Nucleus accumbens (tissue), 56 donors: ENCODE measurements around the gene GSE1.

Experiments
- DNase-seq, 56 donors: peaks; one replicate each; lab custom pipeline; 2025; lab: John Stamatoyannopoulos, UW

Gene GSE1

GRCh38 chr16:85615014-85615851 lies 2.1 kb downstream of the GSE1 start:
- peak in 6 of 56 donors; percentile 4 to 22 (median 14) for DNase-seq

DNA sequence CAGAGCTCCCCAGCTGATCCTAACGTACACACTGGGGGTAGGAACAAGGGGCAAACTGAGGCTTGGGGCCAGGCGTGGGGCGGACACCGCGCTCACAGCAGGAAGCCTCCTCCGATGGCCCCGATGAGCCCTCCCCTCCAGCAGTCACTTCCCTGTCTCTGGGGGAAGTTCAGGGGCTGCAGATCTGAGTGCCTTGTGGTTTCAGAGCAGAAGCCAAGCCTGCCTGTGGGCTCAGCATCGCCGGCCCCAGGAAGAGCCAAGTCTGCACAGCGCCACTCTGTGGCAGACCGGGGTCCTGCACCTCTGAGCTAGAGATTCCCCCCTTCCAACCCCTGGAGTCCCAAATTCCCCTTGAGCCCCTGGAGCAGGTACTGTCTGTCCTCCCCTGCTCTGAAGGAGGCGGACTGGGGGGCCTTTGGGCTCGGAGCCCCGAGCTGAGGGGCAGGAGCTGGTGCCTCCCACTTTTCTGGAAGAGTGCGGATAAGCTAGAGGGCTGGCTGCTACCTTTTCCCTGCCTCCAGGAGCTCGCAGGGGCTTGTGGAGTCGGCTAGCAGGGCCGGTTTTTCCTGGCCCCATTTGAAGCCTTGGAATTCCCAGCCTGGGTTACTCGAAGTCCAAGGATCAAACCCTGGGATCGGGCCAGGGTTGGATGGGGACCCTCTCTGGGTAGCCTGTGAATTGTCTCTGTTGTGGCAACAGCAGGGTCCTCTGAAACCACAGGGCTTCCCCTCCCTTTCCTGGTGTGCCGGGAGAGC lies 2.9 kb downstream of the GSE1 start:
- DNase-seq, result peak in 42 of 56 donors; percentile 14 to 77 (median 40)

- DNase-seq, result peak in 9 of 56 donors; percentile 18 to 42 (median 25)
Observed at GRCh38 chr16:85616607-85617321, 3.6 kb downstream of the GSE1 start.

- DNase-seq, result no peak
Observed at GRCh38 chr16:85617948-85618347, 4.8 kb downstream of the GSE1 start.

GRCh38 chr16:85618521-85618920 lies 5.4 kb downstream of the GSE1 start:
- no peak for DNase-seq

DNA sequence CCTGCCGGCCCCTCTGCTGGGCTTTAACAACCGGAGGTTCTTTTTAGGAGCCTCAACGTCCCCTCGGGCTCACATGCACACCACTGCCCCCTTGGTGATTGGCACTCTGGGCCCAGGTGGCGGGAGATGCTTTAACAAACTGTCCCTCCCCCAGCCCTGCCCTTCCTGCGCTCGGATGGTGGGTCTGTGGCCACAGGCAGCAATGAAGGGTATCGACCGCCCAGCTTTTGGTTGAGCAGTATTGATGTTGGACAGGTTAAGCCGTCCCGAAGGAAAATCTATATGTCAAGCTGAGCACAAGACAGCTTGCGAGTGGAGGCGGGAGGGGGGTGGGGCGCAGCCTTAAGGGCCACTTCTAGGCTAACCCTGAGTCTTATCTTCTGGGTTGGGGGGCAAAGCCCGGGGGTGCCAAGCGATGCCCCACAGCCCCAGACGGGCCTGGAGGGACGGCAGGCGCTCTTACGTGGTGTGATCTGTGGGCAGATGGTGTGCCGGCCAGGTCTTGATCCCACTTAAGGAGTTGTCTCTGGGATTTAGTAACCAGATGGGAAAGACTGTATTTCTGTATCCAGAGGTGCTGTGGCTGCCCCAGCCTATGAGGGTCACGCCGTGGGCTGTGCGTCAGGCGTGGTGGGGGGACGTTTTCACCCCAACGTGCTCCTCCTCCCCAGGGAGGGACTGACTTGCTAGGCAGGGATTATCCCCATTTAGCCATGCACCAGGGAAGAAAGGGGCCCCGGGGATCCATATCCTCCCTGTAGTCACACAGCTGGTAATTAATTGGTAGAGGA lies 6.2 kb downstream of the GSE1 start:
- DNase-seq, result no peak

DNA sequence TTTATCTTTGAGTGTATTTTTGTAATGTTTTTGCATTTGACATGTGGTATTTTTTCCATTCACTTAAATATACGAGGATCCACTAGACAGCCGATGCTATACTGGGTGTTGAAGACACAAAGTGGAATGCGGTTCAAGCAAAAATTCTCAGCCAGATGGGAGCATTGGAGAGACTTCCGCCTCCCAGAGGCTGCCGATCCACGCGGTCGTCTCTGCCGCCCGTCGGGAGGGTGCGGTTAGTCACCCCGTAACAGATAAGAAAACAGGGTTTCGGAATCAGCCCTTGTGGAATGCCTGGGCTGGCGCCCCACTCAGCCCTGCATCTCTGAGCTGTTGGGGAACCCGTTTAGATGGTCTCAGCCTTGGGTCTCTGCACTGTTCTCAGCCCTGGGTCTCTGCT lies 7.3 kb downstream of the GSE1 start:
- DNase-seq, result no peak

DNA sequence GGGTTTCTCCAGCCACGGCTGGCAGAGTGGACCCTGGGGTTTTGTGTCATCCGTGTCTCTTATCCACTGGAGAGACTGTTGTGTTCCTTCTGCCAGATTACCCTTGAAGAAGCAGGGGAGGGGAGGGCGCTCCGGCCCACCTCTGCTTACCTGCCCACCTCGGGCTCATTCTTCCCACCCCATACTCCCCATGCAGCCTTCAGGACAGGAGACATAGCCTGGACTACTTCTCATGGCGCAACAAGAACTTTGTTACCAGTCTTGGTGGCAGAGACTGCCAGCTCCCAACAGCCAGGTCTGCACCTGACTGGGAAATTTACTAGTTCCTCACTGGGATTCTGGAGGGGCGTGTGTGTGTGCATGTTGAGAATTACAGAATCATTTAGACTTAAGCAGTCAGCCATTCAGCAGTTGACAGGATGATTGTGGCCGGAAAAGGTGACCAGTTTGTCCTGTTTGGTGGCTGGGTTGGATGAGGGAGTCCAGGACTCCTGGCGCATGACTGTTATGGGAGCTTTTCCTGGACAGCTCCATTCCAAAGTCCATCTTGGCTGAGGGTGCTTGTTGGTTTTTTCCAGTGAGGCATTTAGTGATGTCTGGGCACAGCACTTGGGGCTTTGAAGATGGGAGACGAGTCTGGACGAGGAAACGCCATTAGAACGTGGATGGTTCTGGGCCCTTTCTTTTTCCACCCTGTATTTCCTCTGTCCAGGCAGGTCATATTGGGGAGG lies 8.7 kb downstream of the GSE1 start:
- no peak for DNase-seq

- no peak for DNase-seq
Observed at GRCh38 chr16:85622683-85623082, 9.6 kb downstream of the GSE1 start.

- DNase-seq, result no peak
Observed at GRCh38 chr16:85623250-85623649, 10.1 kb downstream of the GSE1 start.

- DNase-seq, result no peak
Observed at GRCh38 chr16:85623997-85624601, 11.0 kb downstream of the GSE1 start.

DNA sequence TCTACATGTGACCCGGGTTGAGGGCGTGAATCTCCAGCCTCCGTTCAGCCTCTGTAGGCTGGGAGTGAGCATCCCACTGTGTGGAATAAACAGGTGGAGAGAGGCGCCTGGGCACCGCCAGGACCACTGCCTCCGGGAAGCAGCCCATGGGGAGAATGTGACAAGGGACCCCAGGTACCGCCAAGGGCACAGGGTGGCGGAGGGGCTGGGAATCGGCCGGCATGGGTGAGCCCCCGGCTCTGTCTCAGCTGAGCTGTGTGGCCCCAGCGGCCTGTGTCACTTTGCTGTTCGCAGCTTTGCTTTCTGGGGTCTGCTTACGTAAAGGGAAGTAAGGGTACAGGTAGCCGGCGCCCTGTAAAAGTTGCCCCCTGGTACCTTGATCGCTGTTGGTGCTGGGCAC lies 11.5 kb downstream of the GSE1 start:
- no peak for DNase-seq

DNA sequence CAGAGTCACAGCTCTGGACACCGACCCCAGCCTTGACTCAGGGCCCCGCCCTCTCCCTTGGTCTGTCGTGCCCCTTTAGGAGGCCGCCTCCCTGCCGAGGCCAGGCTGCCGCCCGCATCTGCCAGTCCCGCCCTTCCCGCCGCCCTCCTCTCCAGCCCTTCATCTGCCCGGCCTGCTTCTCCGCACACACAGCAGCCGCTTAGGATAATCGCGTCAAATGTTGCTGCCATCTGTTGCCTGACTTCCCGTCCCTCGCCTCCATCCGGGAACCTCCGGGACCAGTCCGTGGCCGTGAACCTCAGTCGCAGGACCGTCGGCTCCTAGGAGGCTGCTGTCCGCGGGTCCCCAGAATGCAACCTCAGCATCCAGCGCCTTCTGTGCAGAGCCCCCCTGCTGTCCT lies 11.9 kb downstream of the GSE1 start:
- DNase-seq, result no peak

GRCh38 chr16:85625485-85626117 lies 12.5 kb downstream of the GSE1 start:
- DNase-seq, result no peak

- DNase-seq, result peak in 1 of 56 donors; percentile 39
Observed at GRCh38 chr16:85626191-85626981, 13.3 kb downstream of the GSE1 start.

DNA sequence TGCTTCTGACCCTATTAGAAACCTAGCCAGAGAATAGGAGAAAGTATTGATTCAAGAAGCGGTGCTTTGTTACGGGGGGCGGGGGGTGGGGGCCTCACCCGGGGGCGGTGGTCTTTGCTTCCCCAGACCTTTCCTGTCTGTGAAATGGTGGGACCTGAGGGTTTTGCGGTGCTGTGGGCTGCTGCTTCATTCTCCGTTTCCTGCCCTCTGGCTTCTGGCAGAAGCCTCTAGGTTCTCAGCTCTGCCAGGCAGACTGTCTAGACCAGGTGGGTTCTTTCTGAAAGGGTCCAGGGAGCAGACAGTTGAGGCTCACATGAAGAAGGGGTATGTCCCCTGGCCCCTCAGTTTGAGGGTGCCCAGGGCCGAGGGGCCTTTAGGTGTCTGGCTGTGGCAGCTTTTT lies 14.0 kb downstream of the GSE1 start:
- DNase-seq, result no peak

DNA sequence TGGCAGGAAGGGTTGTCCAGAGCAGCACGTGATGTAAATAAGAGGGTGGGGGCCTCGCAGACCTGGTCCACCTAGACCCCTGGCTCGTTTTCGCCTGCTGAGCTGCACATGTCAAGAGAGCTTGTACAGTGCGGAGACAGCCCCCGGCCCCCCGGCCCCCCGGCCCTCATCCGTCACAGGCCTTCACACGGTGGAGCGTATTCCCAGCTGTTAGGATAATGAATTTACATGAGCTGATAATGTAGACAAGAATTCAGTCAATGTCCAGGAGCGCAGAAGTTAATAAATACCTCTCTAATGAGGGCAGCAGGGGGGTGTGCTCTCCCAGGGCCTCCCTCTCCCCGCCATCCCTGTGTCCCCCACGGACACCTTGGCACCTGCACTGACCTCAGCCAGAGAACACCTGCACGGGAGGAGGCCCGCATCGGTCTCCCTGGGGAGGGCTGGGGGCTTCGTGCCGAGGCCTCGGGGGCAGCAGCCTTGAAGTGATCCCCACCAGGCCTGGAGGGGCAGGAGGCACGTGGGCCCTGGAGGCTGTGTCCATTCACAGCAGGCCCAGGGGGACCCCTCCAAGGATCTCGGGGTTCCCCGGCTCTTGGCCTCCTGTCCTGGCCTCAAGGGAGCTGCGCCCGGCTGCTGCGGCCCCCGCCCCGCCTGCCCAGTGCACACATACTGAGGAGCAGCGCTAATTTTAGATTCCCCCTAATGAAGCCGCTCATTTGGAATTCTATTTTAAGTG lies 14.6 kb downstream of the GSE1 start:
- DNase-seq, result no peak
